ENCODE results near the gene MAGEH1. TPM values are rescaled to one million over a fixed set of nuclear protein-coding genes. Genes with fewer than 3 reads are reported as not detected.

The MAGEH1 gene
- total RNA-seq, 2 experiments from 2014 or later, result 16.4 to 17.0 TPM

GRCh38 chrX:55480390-55481062, 28.6 kb downstream of the MAGEH1 start:
- ChIA-PET POLR2A (no interaction called here), CTCF (interaction anchor here (1.1 kb wide), 1 partner anchor 29 kb away, joined by 3 read pairs; the partner anchor contains the start of gene MAGEH1)
- no peaks in the 10 kb centered on the region for H3K27me3 Mint-ChIP-seq
- no peaks in the 10 kb centered on the region for H3K36me3 Mint-ChIP-seq (ENCODE audit: low read depth)
- DNase-seq, result no peak
- no peak for TF ChIP-seq CTCF (IDR thresholded peaks at IDR 0.05)
- intact Hi-C loops (cut with micrococcal nuclease), result no loop called here
- ATAC-seq, result no peak
- H3K4me1 Mint-ChIP-seq (ENCODE audit: low read depth), result peaks cover 2% of the 10 kb centered on the region
- no peak overlapping the region for H3K4me3 Mint-ChIP-seq
- no peak overlapping the region for H3K27ac Mint-ChIP-seq
- no peaks in the 10 kb centered on the region for H3K9me3 Mint-ChIP-seq

GRCh38 chrX:55484948-55485347, 33.0 kb downstream of the MAGEH1 start:
- POLR2A ChIA-PET, result no interaction called here
- Mint-ChIP-seq H3K36me3 (ENCODE audit: low read depth) (peaks cover 3% of the 10 kb centered on the region), H3K4me1 (ENCODE audit: low read depth) (peaks cover 8% of the 10 kb centered on the region), H3K9me3 (no peaks in the 10 kb centered on the region), H3K4me3 (no peak overlapping the region), H3K27me3 (no peaks in the 10 kb centered on the region), H3K27ac (no peak overlapping the region)
- CTCF ChIA-PET, result interaction anchor here (0.7 kb wide), 1 partner anchor 234 kb away, joined by 3 read pairs; no protein-coding TSS in a partner anchor
- intact Hi-C loops (cut with micrococcal nuclease), result no loop called here
- DNase-seq (no peak), ATAC-seq (no peak)
- TF ChIP-seq CTCF (IDR thresholded peaks at IDR 0.05), result no peak

- Mint-ChIP-seq H3K27ac (no peak overlapping the region), H3K4me3 (no peak overlapping the region), H3K9me3 (no peaks in the 10 kb centered on the region), H3K4me1 (ENCODE audit: low read depth) (peaks cover 10% of the 10 kb centered on the region), H3K27me3 (no peaks in the 10 kb centered on the region), H3K36me3 (ENCODE audit: low read depth) (peaks cover 3% of the 10 kb centered on the region)
- no peak for TF ChIP-seq CTCF (IDR thresholded peaks at IDR 0.05)
- ChIA-PET POLR2A (no interaction called here), CTCF (no interaction called here)
- DNase-seq, result no peak
- intact Hi-C loops (cut with micrococcal nuclease), result no loop called here
- ATAC-seq, result no peak
Measured at GRCh38 chrX:55486736-55487135, 34.8 kb downstream of the MAGEH1 start.

DNA sequence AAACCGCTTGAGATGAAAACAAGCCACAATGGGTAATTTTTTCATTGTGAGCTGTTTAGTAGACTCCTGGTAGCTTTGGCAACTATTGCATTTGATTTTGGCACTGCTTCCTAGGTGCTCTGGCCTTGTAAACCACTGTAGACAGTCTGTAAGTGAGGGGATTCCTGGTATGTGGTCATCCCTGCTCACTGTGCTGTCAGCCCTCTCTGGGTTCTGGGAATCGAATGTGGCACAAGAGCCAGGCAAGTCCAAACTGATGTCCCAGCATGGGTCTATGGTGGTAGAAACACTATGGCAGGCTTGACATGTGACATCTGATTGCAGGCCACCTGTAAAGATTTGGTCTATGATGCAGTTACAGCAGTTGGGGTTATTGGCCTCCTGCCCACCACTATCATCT, 35.2 kb downstream of the MAGEH1 start:
- Mint-ChIP-seq H3K27me3 (no peaks in the 10 kb centered on the region), H3K4me3 (no peak overlapping the region), H3K4me1 (ENCODE audit: low read depth) (peaks cover 10% of the 10 kb centered on the region), H3K27ac (no peak overlapping the region), H3K9me3 (no peaks in the 10 kb centered on the region), H3K36me3 (ENCODE audit: low read depth) (peaks cover 3% of the 10 kb centered on the region)
- TF ChIP-seq CTCF (IDR thresholded peaks at IDR 0.05), result no peak
- DNase-seq (no peak), ATAC-seq (no peak)
- ChIA-PET POLR2A (no interaction called here), CTCF (no interaction called here)
- intact Hi-C loops (cut with micrococcal nuclease), result no loop called here

DNA sequence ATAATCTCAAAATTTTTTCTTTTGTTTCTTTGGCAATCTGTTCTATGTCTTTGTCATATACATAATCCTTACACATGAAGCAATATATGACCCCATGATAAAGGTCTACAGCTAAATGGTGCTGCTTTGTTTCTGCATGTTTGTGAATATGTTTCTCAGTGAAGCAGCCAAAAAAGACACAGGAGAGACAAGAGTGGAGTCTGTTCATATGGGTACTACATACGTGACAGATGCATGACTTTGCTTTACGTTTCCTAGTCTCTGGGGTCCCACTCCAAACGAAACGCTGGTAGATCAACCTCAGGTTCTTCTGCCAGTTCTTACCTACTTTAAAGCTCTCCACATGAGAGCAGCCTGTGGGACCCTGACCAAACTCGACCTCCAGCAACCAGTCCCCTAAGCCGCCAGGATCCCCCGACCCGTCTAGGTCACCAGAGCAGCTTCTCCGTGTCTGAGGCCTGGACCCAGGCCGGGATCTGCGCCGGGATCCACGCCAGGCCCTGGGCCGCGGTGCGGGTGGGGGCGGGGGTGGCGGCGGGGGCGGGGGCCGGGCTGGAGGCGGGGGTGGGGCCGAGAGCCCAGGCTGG, 36.2 kb downstream of the MAGEH1 start:
- peak overlapping the region; percentile 86 for H3K27ac Mint-ChIP-seq
- CTCF ChIA-PET, result interaction anchor here (0.9 to 1.2 kb wide), 2 partner anchors 230 to 488 kb away, joined by 3 to 4 read pairs; partner anchors contain the start of genes APEX2 and RRAGB
- DNase-seq, result peak; percentile 1

More for the DNA sequence above, 36.2 kb downstream of the MAGEH1 start:
- Mint-ChIP-seq H3K9me3 (no peaks in the 10 kb centered on the region), H3K27me3 (no peaks in the 10 kb centered on the region), H3K4me1 (ENCODE audit: low read depth) (peaks cover 10% of the 10 kb centered on the region), H3K36me3 (ENCODE audit: low read depth) (peaks cover 3% of the 10 kb centered on the region), H3K4me3 (peak overlapping the region; percentile 87)
- TF ChIP-seq CTCF (IDR thresholded peaks at IDR 0.05), result no peak
- intact Hi-C loops (cut with micrococcal nuclease), result no loop called here
- ATAC-seq, result no peak
- POLR2A ChIA-PET, result interaction anchor here (1.3 to 1.6 kb wide), 2 partner anchors 36 to 230 kb away, joined by 7 to 8 read pairs; partner anchors contain the start of genes MAGEH1 and RRAGB

Data from activated CD8-positive, alpha-beta T cell treated with anti-CD3 and anti-CD28 coated beads for 36 hours (primary cell).